HS-5 (cell line): Measurements from ENCODE around the gene MPRIP.

ENCODE experiments used
- DNase-seq: peaks from one replicate; pipeline ENCODE4 v3.0.0-alpha.2; 2012; ENCODE audit warnings: low read depth

Gene MPRIP

GRCh38 chr17:17050346-17051345, 8.4 kb downstream of the MPRIP start:
- no peak for DNase-seq

GRCh38 chr17:17051380-17051779, 9.1 kb downstream of the MPRIP start:
- no peak for DNase-seq

GRCh38 chr17:17051791-17052461, 9.7 kb downstream of the MPRIP start:
- no peak for DNase-seq

GRCh38 chr17:17052462-17053221, 10.4 kb downstream of the MPRIP start:
- no peak for DNase-seq

GRCh38 chr17:17053446-17054379, 11.5 kb downstream of the MPRIP start:
- DNase-seq: no peak

GRCh38 chr17:17054636-17055035, 12.4 kb downstream of the MPRIP start:
- DNase-seq: no peak

GRCh38 chr17:17055286-17056155, 13.3 kb downstream of the MPRIP start:
- DNase-seq: no peak

- DNase-seq: no peak
Observed at GRCh38 chr17:17056156-17056539, 13.9 kb downstream of the MPRIP start.

GRCh38 chr17:17057057-17057551, 14.8 kb downstream of the MPRIP start:
- no peak for DNase-seq

- no peak for DNase-seq
Observed at GRCh38 chr17:17058304-17058703, 16.0 kb downstream of the MPRIP start.

- DNase-seq: no peak
Observed at GRCh38 chr17:17059301-17059890, 17.1 kb downstream of the MPRIP start.

GRCh38 chr17:17060001-17060922, 18.0 kb downstream of the MPRIP start:
- no peak for DNase-seq

- no peak for DNase-seq
Observed at GRCh38 chr17:17060930-17061329, 18.7 kb downstream of the MPRIP start.

GRCh38 chr17:17061516-17061915, 19.3 kb downstream of the MPRIP start:
- DNase-seq: no peak

GRCh38 chr17:17062356-17062755, 20.1 kb downstream of the MPRIP start:
- no peak for DNase-seq

- DNase-seq: no peak
Observed at GRCh38 chr17:17062866-17063265, 20.6 kb downstream of the MPRIP start.

GRCh38 chr17:17063546-17064122, 21.4 kb downstream of the MPRIP start:
- no peak for DNase-seq

GRCh38 chr17:17064322-17064721, 22.1 kb downstream of the MPRIP start:
- no peak for DNase-seq
